Measurements from ENCODE around the gene NUP98.

Gene NUP98

GRCh38 chr11:3797329-3798090 lies at the start of gene NUP98:
Gene NUP98, minus strand, starts transcription at chr11:3797554. Its CDS starts 15,437 bp downstream, at chr11:3782117.
- peak; percentile 97 for ATAC-seq

GRCh38 chr11:3845670-3846069 lies 48.3 kb upstream of the NUP98 start:
- ATAC-seq (no peak), DNase-seq (no peak)

More at GRCh38 chr11:3797329-3798090, at the start of gene NUP98:
- DNase-seq: peak; percentile 99

- no peak for DNase-seq
- ATAC-seq: no peak
These were observed 47.9 kb upstream of the NUP98 start for GRCh38 chr11:3845246-3845645.

- no peak for ATAC-seq
- DNase-seq: no peak
These were observed 46.0 kb upstream of the NUP98 start for GRCh38 chr11:3843326-3843725.

- DNase-seq (peak; percentile 96), ATAC-seq (no peak)
These were observed 44.3 kb upstream of the NUP98 start for GRCh38 chr11:3841426-3842350.

- peak; percentile 92 for ATAC-seq
- no peak for DNase-seq
These were observed 43.6 kb upstream of the NUP98 start, which contains the start of gene RHOG for GRCh38 chr11:3840870-3841425. Gene RHOG, minus strand, starts transcription at chr11:3840959. Its CDS starts 12,821 bp downstream, at chr11:3828138.

GRCh38 chr11:3840004-3840869 lies 42.9 kb upstream of the NUP98 start:
- DNase-seq (no peak), ATAC-seq (no peak)

- no peak for ATAC-seq
- DNase-seq: no peak
These were observed 41.1 kb upstream of the NUP98 start for GRCh38 chr11:3838504-3838903.

- DNase-seq: no peak
These were observed 40.4 kb upstream of the NUP98 start for GRCh38 chr11:3837793-3838192.

GRCh38 chr11:3836903-3837302 lies 39.5 kb upstream of the NUP98 start:
- peak; percentile 1 for ATAC-seq

More at GRCh38 chr11:3837793-3838192, 40.4 kb upstream of the NUP98 start:
- no peak for ATAC-seq

GRCh38 chr11:3835751-3836150 lies 38.4 kb upstream of the NUP98 start:
- DNase-seq (no peak), ATAC-seq (no peak)

More at GRCh38 chr11:3836903-3837302, 39.5 kb upstream of the NUP98 start:
- peak; percentile 64 for DNase-seq

GRCh38 chr11:3834664-3835461 lies 37.5 kb upstream of the NUP98 start:
- ATAC-seq (no peak), DNase-seq (no peak)

- no peak for DNase-seq
- ATAC-seq: no peak
These were observed 37.0 kb upstream of the NUP98 start for GRCh38 chr11:3834349-3834663.

GRCh38 chr11:3833449-3833848 lies 36.1 kb upstream of the NUP98 start:
- no peak for ATAC-seq

GRCh38 chr11:3832816-3833215 lies 35.5 kb upstream of the NUP98 start:
- DNase-seq: no peak
- ATAC-seq: no peak

More at GRCh38 chr11:3833449-3833848, 36.1 kb upstream of the NUP98 start:
- no peak for DNase-seq

- ATAC-seq (peak; percentile 69), DNase-seq (no peak)
These were observed 34.3 kb upstream of the NUP98 start for GRCh38 chr11:3831378-3832239.

GRCh38 chr11:3830730-3831129 lies 33.4 kb upstream of the NUP98 start:
- no peak for ATAC-seq
- DNase-seq: no peak

GRCh38 chr11:3830088-3830487 lies 32.7 kb upstream of the NUP98 start:
- ATAC-seq: no peak
- no peak for DNase-seq

- DNase-seq: no peak
- ATAC-seq: no peak
These were observed 30.3 kb upstream of the NUP98 start for GRCh38 chr11:3827434-3828186.
